ENCODE measurements around the gene HSFY2. TPM values are rescaled to one million over a fixed set of nuclear protein-coding genes. Genes with fewer than 3 reads are reported as not detected.
"Not testable (repeated sequence)": the region's sequence is repeated elsewhere in the genome, so short reads cannot be mapped to it uniquely, and the experiment has no call there.

Gene HSFY2
- not detected in 2 replicates for total RNA-seq (2013; cell fraction: nucleolus; rRNA removed)
- total RNA-seq (2014; rRNA removed) (not detected in 2 replicates), total RNA-seq (2014; rRNA removed; fragmentation: Illumina TruSeq; extraction: Trizol) (not detected in 2 replicates), total RNA-seq (2021) (not detected in 2 replicates), polyA plus RNA-seq (2011; rRNA removed) (not detected in 2 replicates), polyA plus RNA-seq (2014; fragmentation: Illumina TruSeq; extraction: Trizol) (not detected in 2 replicates), polyA plus RNA-seq (2014; fragmentation: Nextera tagmentation; extraction: Ambion mirVana) (not detected), polyA plus RNA-seq (2014; rRNA removed) (not detected in 2 replicates), polyA plus RNA-seq (2016; fragmentation: Nextera tagmentation; extraction: Ambion mirVana) (not detected), polyA minus RNA-seq (2011; rRNA and poly(A)+ RNA removed) (not detected in 2 replicates), Bru-seq, nascent RNA (not detected), BruChase-seq, experiment 1, labeled RNA remaining after a 6-hour chase (not detected), BruChase-seq, experiment 2, labeled RNA remaining after a 2-hour chase (not detected)
- polyA plus RNA-seq (2011; ENCODE audit: low read depth), result not detected
- polyA plus RNA-seq (2011; cell fraction: cytosol; rRNA removed), result not detected in 2 replicates
- polyA plus RNA-seq (2011; cell fraction: nucleus; rRNA removed), result not detected in 2 replicates
- polyA plus RNA-seq (2012), result not detected in 2 replicates
- not detected in 2 replicates for polyA minus RNA-seq (2011; cell fraction: cytosol; rRNA and poly(A)+ RNA removed)
- not detected in 2 replicates for polyA minus RNA-seq (2011; cell fraction: nucleus; rRNA and poly(A)+ RNA removed)
- long read RNA-seq, experiment 1, result 0 reads
- long read RNA-seq, experiment 2, result 0 reads

GRCh38 chrY:18773635-18774034 lies at the start of gene HSFY2:
Gene HSFY2 (minus strand): TSS chrY:18773735. CDS start chrY:18773618, 117 bp downstream.
- H3K4me3 ChIP-seq; H2AFZ ChIP-seq (ENCODE audit: control insufficient read depth, low read depth, low read length); intact Hi-C loops (cut with micrococcal nuclease; ENCODE audit: unreplicated experiment); H3K4me2 ChIP-seq (ENCODE audit: control insufficient read depth, insufficient read depth); H3K4me1 ChIP-seq (ENCODE audit: control insufficient read depth, insufficient read depth, low read length); ATAC-seq; H3K9me3 ChIP-seq (replicated peaks; ENCODE audit: control insufficient read depth, insufficient read depth, low read length); BruUV-seq (replicated peaks); CTCF ChIA-PET; H3K79me2 ChIP-seq (ENCODE audit: control insufficient read depth, insufficient read depth, low read length); in situ Hi-C loops (cut with MboI); DNase-seq (ENCODE audit: low read depth, low spot score); FAIRE-seq; POLR2A ChIA-PET; H3K27me3 ChIP-seq (replicated peaks in 1 of 2; ENCODE audit: control insufficient read depth in 2 of 2, insufficient read depth in 2 of 2, low read length in 1 of 2); SMC1A ChIA-PET (ENCODE audit: uncharacterized antibody, unreplicated experiment); H3K36me3 ChIP-seq (ENCODE audit: control insufficient read depth in 2 of 2, insufficient read depth in 2 of 2, low read length in 1 of 2); RAD21 ChIA-PET (ENCODE audit: unreplicated experiment); H3K9ac ChIP-seq (ENCODE audit: control insufficient read depth, insufficient read depth, low read length); H3K27ac ChIP-seq (ENCODE audit: control insufficient read depth, insufficient read depth); H4K20me1 ChIP-seq (ENCODE audit: control insufficient read depth, insufficient read depth): not testable (repeated sequence)
- WGBS (ENCODE audit: insufficient coverage, insufficient replicate concordance, low lambda C conversion rate, missing lambda C conversion rate), result no CpG with 5 or more reads among the region's 1 CpG

DNA sequence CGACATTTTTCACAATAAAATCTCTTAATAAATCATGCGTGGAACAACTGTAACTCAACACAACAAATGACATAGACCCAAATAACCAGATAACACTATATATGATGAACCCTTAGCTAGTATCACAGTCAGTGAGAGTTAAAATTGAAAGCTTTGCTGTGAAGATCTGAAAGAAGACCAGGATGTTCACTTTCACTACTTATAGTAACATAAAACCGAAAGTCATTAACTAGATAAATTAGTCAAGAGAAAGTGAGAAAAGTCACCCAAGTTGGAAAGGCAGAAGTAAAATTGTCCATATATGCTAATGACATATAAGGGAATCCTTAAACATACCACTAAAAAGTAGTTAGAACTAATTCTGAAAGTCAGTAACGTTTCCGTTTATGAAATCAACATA lies 42.2 kb upstream of the HSFY2 start:
- intact Hi-C loops (cut with micrococcal nuclease; ENCODE audit: unreplicated experiment); H4K20me1 ChIP-seq (ENCODE audit: control insufficient read depth, insufficient read depth); H3K4me2 ChIP-seq (ENCODE audit: control insufficient read depth, insufficient read depth); BruUV-seq (replicated peaks); H3K4me1 ChIP-seq (ENCODE audit: control insufficient read depth, insufficient read depth, low read length); in situ Hi-C loops (cut with MboI); H3K79me2 ChIP-seq (ENCODE audit: control insufficient read depth, insufficient read depth, low read length); ATAC-seq; RAD21 ChIA-PET (ENCODE audit: unreplicated experiment); POLR2A ChIA-PET; H3K36me3 ChIP-seq (ENCODE audit: control insufficient read depth in 2 of 2, insufficient read depth in 2 of 2, low read length in 1 of 2); H3K27ac ChIP-seq (ENCODE audit: control insufficient read depth, insufficient read depth); CTCF ChIA-PET; H2AFZ ChIP-seq (ENCODE audit: control insufficient read depth, low read depth, low read length); SMC1A ChIA-PET (ENCODE audit: uncharacterized antibody, unreplicated experiment); H3K27me3 ChIP-seq (replicated peaks in 1 of 2; ENCODE audit: control insufficient read depth in 2 of 2, insufficient read depth in 2 of 2, low read length in 1 of 2); H3K4me3 ChIP-seq; H3K9me3 ChIP-seq (replicated peaks; ENCODE audit: control insufficient read depth, insufficient read depth, low read length); FAIRE-seq; H3K9ac ChIP-seq (ENCODE audit: control insufficient read depth, insufficient read depth, low read length); DNase-seq (ENCODE audit: low read depth, low spot score): not testable (repeated sequence)
- no CpG with 5 or more reads among the region's 5 CpGs for WGBS (ENCODE audit: insufficient coverage, insufficient replicate concordance, low lambda C conversion rate, missing lambda C conversion rate)

GRCh38 chrY:18788757-18789406 lies 15.3 kb upstream of the HSFY2 start:
- H3K4me3 ChIP-seq; H3K27ac ChIP-seq (ENCODE audit: control insufficient read depth, insufficient read depth); SMC1A ChIA-PET (ENCODE audit: uncharacterized antibody, unreplicated experiment); H3K9ac ChIP-seq (ENCODE audit: control insufficient read depth, insufficient read depth, low read length); H3K36me3 ChIP-seq (ENCODE audit: control insufficient read depth in 2 of 2, insufficient read depth in 2 of 2, low read length in 1 of 2); in situ Hi-C loops (cut with MboI); BruUV-seq (replicated peaks); H3K4me1 ChIP-seq (ENCODE audit: control insufficient read depth, insufficient read depth, low read length); DNase-seq (ENCODE audit: low read depth, low spot score); H3K27me3 ChIP-seq (replicated peaks in 1 of 2; ENCODE audit: control insufficient read depth in 2 of 2, insufficient read depth in 2 of 2, low read length in 1 of 2); H3K4me2 ChIP-seq (ENCODE audit: control insufficient read depth, insufficient read depth); H4K20me1 ChIP-seq (ENCODE audit: control insufficient read depth, insufficient read depth); H3K9me3 ChIP-seq (replicated peaks; ENCODE audit: control insufficient read depth, insufficient read depth, low read length); H3K79me2 ChIP-seq (ENCODE audit: control insufficient read depth, insufficient read depth, low read length); RAD21 ChIA-PET (ENCODE audit: unreplicated experiment); FAIRE-seq; CTCF ChIA-PET; POLR2A ChIA-PET; ATAC-seq; intact Hi-C loops (cut with micrococcal nuclease; ENCODE audit: unreplicated experiment); H2AFZ ChIP-seq (ENCODE audit: control insufficient read depth, low read depth, low read length): not testable (repeated sequence)
- no CpG with 5 or more reads among the region's 2 CpGs for WGBS (ENCODE audit: insufficient coverage, insufficient replicate concordance, low lambda C conversion rate, missing lambda C conversion rate)
